H1 (cell line): ENCODE results near the gene IGSF9. TPM values are rescaled to one million over a fixed set of nuclear protein-coding genes. Genes with fewer than 3 reads are reported as not detected.

ENCODE experiments used
- CHD2 ChIP-seq: IDR thresholded peaks from 2 replicates; pipeline ENCODE4 v1.6.1; 2012; ENCODE audit warnings: low read length, improper control_type of control experiment
- EP300 ChIP-seq, 2 experiments: IDR thresholded peaks; 1 replicate in 1 of 2; 2 replicates in 1 of 2; pipeline ENCODE4 v1.6.1; 2011 to 2012; ENCODE audit warnings: low read depth in 2 of 2, low read length in 2 of 2, mild to moderate bottlenecking in 2 of 2, borderline replicate concordance in 1 of 2, inconsistent platforms in 1 of 2, moderate library complexity in 1 of 2
- JUN ChIP-seq: IDR thresholded peaks from 2 replicates; pipeline ENCODE4 v1.6.1; 2011; ENCODE audit warnings: low read depth, mild to moderate bottlenecking, improper control_type of control experiment, low read length
- RAD21 ChIP-seq, 2 experiments: IDR thresholded peaks in 1 of 2; conservative IDR thresholded peaks in 1 of 2; 2 replicates each; pipeline ENCODE4 v1.6.1; 2011; ENCODE audit warnings: low read depth in 2 of 2, low read length in 2 of 2, improper control_type of control experiment in 1 of 2, inconsistent platforms in 1 of 2, mild to moderate bottlenecking in 1 of 2, moderate library complexity in 1 of 2
- SIX5 ChIP-seq: IDR thresholded peaks from 2 replicates; pipeline ENCODE4 v1.6.1; 2011; ENCODE audit warnings: mild to moderate bottlenecking, low read depth, low read length
- TCF12 ChIP-seq: IDR thresholded peaks from 2 replicates; pipeline ENCODE4 v1.6.1; 2011; ENCODE audit warnings: low read depth, mild to moderate bottlenecking, low read length
- polyA plus RNA-seq, 7 experiments: library from polyadenylated mRNA; depleted of rRNA in 3 of 7; stranded (reverse) in 5 of 7; unstranded in 2 of 7; fragments of >200 nt in 5 of 7; fragments of 200-250 nt in 2 of 7; gene quantifications; 1 replicate in 5 of 7; 2 replicates in 1 of 7; 4 replicates in 1 of 7; pipeline versions ENCODE4 v1.2.1 to v1.2.3, GENCODE V29; 2011 to 2013; ENCODE audit warnings: missing spikeins in 2 of 7, mixed read lengths in 2 of 7
- total RNA-seq: library from RNA; stranded (reverse); fragmentation: NEBNext Ultra II Directional; extraction: Animal tissue kit (Norgen Biotek cat#: 25700); gene quantifications from 2 replicates; pipeline ENCODE4 v1.2.1, GENCODE V29; 2021
- TF ChIP-seq, protein P1 (sequence below): IDR thresholded peaks from 2 replicates; pipeline ENCODE4 v1.6.1; 2012; ENCODE audit warnings: inconsistent platforms

IGSF9 gene
- total and polyA plus RNA-seq, 2 of the 8 experiments (the other 6 are each of a cell fraction or from before 2014, with no cell fraction given), result 10.9 to 28.1 TPM

GRCh38 chr1:159924025-159924790 lies 21.2 kb downstream of the IGSF9 start (continued):
- TF ChIP-seq, protein P1, sequence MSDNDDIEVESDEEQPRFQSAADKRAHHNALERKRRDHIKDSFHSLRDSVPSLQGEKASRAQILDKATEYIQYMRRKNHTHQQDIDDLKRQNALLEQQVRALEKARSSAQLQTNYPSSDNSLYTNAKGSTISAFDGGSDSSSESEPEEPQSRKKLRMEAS, result no peak
- TF ChIP-seq CHD2 (no peak), TCF12 (no peak), JUN (no peak), SIX5 (no peak), RAD21 (IDR thresholded peaks at IDR 0.05 in 1 of 2, conservative IDR thresholded peaks at IDR 0.05 in 1 of 2; ENCODE audit: low read depth in 2 of 2, low read length in 2 of 2) (no peak), EP300 (IDR thresholded peaks at IDR 0.05; ENCODE audit: borderline replicate concordance in 1 of 2, low read depth in 2 of 2, low read length in 2 of 2) (no peak)
- TF ChIP-seq, all 59 proteins: peak for 0
